Spleen (tissue), 11 donors: ENCODE results near the gene CSPG5. TPM values are rescaled to one million over a fixed set of nuclear protein-coding genes. Genes with fewer than 3 reads are reported as not detected.

Experiments
- DNase-seq: peaks from one replicate; pipeline ENCODE4 v3.0.0-alpha.2; 2020
- H3K27ac ChIP-seq, 8 donors: fragments of 200-600 bp; sonication (generic) in 7 of 8; 1 replicate in 4 of 8; 2 replicates in 4 of 8; pipeline versions ENCODE4 v1.5.0 to v1.8.0; 2016 to 2021; ENCODE audit warnings: inconsistent platforms in 4 of 8, mild to moderate bottlenecking in 4 of 8, moderate library complexity in 1 of 8
- H3K27me3 ChIP-seq, 7 donors: fragments of 200-600 bp; sonication (generic) in 6 of 7; replicated peaks in 1 of 7; 1 replicate in 4 of 7; 2 replicates in 3 of 7; pipeline versions ENCODE4 v1.5.0 to v1.8.0; 2016 to 2021; ENCODE audit warnings: inconsistent platforms in 3 of 7, mild to moderate bottlenecking in 1 of 7
- H3K36me3 ChIP-seq, 6 donors: fragments of 200-600 bp; sonication (generic) in 5 of 6; 1 replicate in 4 of 6; 2 replicates in 2 of 6; pipeline versions ENCODE4 v1.5.0 to v1.8.0; 2016 to 2021; ENCODE audit warnings: inconsistent platforms in 2 of 6
- H3K4me1 ChIP-seq, 6 donors: fragments of 200-600 bp; sonication (generic) in 5 of 6; 1 replicate in 3 of 6; 2 replicates in 3 of 6; pipeline versions ENCODE4 v1.5.0 to v1.8.0; 2016 to 2021; ENCODE audit warnings: inconsistent platforms in 3 of 6
- H3K4me3 ChIP-seq, 8 donors: fragments of 200-600 bp; sonication (generic) in 7 of 8; 1 replicate in 4 of 8; 2 replicates in 4 of 8; pipeline versions ENCODE4 v1.5.0 to v1.8.0; 2016 to 2021; ENCODE audit warnings: inconsistent platforms in 4 of 8, mild to moderate bottlenecking in 4 of 8, moderate library complexity in 2 of 8
- H3K9me3 ChIP-seq, 8 donors: fragments of 200-600 bp; sonication (generic) in 7 of 8; 1 replicate in 4 of 8; 2 replicates in 4 of 8; pipeline versions ENCODE4 v1.5.0 to v1.8.0; 2016 to 2021; ENCODE audit warnings: inconsistent platforms in 4 of 8
- POLR2A ChIP-seq, 3 donors: fragments of 450-650 bp; IDR thresholded peaks; one replicate each; pipeline ENCODE4 v1.5.1; 2017; ENCODE audit warnings: antibody characterized with exemption in 3 of 3, mild to moderate bottlenecking in 1 of 3
- POLR2AphosphoS5 ChIP-seq, 3 donors: sonication (generic); formaldehyde crosslinking; IDR thresholded peaks; one replicate each; pipeline ENCODE4 v1.5.1; 2017; ENCODE audit warnings: antibody characterized with exemption in 3 of 3
- WGBS, 5 donors: extraction: QIAGEN DNeasy Blood & Tissue Kit in 3 of 5; methylation state at CpG; one replicate each; pipeline versions ENCODE4 v1.1.5 to v1.1.7; 2013 to 2018; 5-methylcytosine and 5-hydroxymethylcytosine counted together
- intact Hi-C: fragments of 100-400 bp; cut with DNase I; formaldehyde crosslinking; loops from one replicate; pipeline ENCODE4 v1.15.0; 2023; ENCODE audit warnings: low total_unique reads
- polyA plus RNA-seq, 3 donors: library from polyadenylated mRNA; stranded (reverse); fragments of 200-250 nt; gene quantifications; one replicate each; pipeline ENCODE4 v1.2.1, GENCODE V29; 2013
- total RNA-seq, 7 donors: library from RNA; depleted of rRNA in 3 of 7; stranded (reverse); fragments of >200 nt in 3 of 7; fragmentation: NEBNext Ultra II Directional in 4 of 7; extraction: Animal tissue kit (Norgen Biotek cat#: 25700) in 4 of 7; gene quantifications; one replicate each; pipeline versions ENCODE4 v1.1.0 to v1.2.1, GENCODE V29; 2016 to 2021
- TF ChIP-seq, protein P1 (sequence below), 11 experiments: fragments of 200-600 bp in 7 of 11; fragments of 450-650 bp in 4 of 11; sonication (generic) in 4 of 11; IDR thresholded peaks in 8 of 11; conservative IDR thresholded peaks in 3 of 11; 1 replicate in 7 of 11; 2 replicates in 4 of 11; pipeline versions ENCODE4 v1.4.0 to v1.8.0; 2016 to 2021; ENCODE audit warnings: antibody characterized with exemption in 11 of 11, inconsistent platforms in 4 of 11, mild to moderate bottlenecking in 1 of 11
- donor health status: healthy with polysubstance abuse.
- donor health status: DM: no; HTN: no; CAD: no; lungs with moderate emphysema.
- donor health status: DM: no; HTN: no; CAD: no.
- donor health status: Bipolar disorder and iron deficiency.
- donor health status: healthy.
- donor health status: DM: no; HTN: no; CAD: no.
- donor health status: DM: yes; HTN: yes; CAD: no.

CSPG5 gene
- total and polyA plus RNA-seq, 10 donors, result 0.09 to 0.34 (median 0.19) TPM; not detected in 4

DNA sequence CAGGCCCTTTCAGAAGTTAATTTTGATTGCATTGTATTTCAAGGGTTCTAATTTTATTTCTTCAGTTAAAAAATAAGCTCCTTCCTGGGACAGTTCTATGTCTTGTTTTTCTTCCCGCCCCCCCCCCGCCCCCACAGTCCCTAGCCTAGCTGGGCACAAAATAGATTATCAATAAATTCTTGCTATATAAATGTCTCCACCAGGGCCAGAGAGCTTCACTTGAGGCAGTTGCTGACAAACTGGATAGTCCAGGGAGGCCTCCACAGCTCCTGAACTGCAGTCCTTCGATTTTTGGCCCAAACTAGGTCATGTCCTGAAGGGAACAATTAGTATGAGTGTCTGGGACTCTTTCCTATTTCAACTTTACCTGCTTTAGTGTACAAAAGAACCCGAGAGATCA lies 9.9 kb upstream of the CSPG5 start:
- peaks cover 0 to 90% (median 63%) of the 10 kb centered on the region in 6 donors for H3K36me3 ChIP-seq
- H3K4me3 ChIP-seq, result no peak overlapping the region
- H3K9me3 ChIP-seq, result no peaks in the 10 kb centered on the region
- intact Hi-C loops, result no loop called here
- TF ChIP-seq POLR2A (IDR thresholded peaks at IDR 0.05), result no peak
- no peak for TF ChIP-seq POLR2AphosphoS5 (IDR thresholded peaks at IDR 0.05)
- TF ChIP-seq, protein P1, sequence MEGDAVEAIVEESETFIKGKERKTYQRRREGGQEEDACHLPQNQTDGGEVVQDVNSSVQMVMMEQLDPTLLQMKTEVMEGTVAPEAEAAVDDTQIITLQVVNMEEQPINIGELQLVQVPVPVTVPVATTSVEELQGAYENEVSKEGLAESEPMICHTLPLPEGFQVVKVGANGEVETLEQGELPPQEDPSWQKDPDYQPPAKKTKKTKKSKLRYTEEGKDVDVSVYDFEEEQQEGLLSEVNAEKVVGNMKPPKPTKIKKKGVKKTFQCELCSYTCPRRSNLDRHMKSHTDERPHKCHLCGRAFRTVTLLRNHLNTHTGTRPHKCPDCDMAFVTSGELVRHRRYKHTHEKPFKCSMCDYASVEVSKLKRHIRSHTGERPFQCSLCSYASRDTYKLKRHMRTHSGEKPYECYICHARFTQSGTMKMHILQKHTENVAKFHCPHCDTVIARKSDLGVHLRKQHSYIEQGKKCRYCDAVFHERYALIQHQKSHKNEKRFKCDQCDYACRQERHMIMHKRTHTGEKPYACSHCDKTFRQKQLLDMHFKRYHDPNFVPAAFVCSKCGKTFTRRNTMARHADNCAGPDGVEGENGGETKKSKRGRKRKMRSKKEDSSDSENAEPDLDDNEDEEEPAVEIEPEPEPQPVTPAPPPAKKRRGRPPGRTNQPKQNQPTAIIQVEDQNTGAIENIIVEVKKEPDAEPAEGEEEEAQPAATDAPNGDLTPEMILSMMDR (IDR thresholded peaks at IDR 0.05 in 8 of 11, conservative IDR thresholded peaks at IDR 0.05 in 3 of 11), result no peak
- DNase-seq, result no peak
- no peaks in the 10 kb centered on the region for H3K27me3 ChIP-seq
- no peak overlapping the region for H3K27ac ChIP-seq
- WGBS, 5 donors, result 94 to 100% (median 98%) methylated on average over 4 of the region's 4 CpGs
- no peaks in the 10 kb centered on the region for H3K4me1 ChIP-seq

DNA sequence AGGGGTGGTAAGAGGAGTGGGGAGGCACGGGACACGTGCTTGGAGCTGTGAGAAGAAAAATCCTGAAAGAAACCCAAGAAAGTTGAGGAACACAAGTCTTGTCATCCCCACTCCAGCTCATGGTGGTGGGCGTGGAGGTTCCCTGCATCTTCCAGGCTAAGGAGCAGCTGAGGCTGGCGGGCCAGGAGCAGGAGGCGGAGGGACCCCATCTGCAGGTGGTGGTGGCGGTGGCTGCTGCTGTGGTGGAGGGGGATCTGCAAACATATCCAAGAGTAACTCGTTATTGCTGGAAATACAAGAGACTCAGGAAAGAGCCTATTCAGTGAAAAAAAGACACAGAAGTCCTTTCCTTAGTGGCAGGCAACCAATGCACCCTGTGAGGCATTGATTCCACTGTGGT lies 9.4 kb upstream of the CSPG5 start:
- H3K27ac ChIP-seq, result no peak overlapping the region
- H3K4me3 ChIP-seq, result no peak overlapping the region
- no peak for TF ChIP-seq POLR2A (IDR thresholded peaks at IDR 0.05)
- intact Hi-C loops, result no loop called here
- no peaks in the 10 kb centered on the region for H3K27me3 ChIP-seq
- H3K9me3 ChIP-seq, result no peaks in the 10 kb centered on the region
- DNase-seq, result no peak
- peaks cover 0 to 84% (median 59%) of the 10 kb centered on the region in 6 donors for H3K36me3 ChIP-seq
- H3K4me1 ChIP-seq, result no peaks in the 10 kb centered on the region
- WGBS, 5 donors, result 94 to 98% (median 94%) methylated on average over 7 of the region's 7 CpGs

DNA sequence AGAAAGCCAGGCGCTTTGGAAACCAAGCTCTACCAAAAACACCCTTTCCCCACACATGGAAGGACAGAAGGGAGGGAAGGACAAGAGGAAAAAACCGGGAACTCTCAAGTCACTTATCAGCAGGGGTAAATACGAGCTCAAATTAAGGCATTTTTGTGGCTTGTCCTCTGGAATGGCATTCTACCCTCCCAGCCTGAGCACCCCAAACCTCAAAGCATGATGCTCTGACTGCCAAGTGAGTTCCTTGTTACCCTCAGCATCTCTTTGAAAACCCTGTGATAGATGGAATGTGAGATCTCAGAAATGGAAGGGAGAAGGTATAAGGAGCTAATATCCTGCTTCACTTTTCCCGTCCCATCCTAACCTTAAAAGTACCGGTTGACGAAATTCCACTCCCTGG lies 8.1 kb upstream of the CSPG5 start:
- intact Hi-C loops, result no loop called here
- H3K27ac ChIP-seq, result no peak overlapping the region
- no peak for DNase-seq
- H3K4me1 ChIP-seq, result no peaks in the 10 kb centered on the region
- no peaks in the 10 kb centered on the region for H3K9me3 ChIP-seq
- no peaks in the 10 kb centered on the region for H3K27me3 ChIP-seq
- H3K36me3 ChIP-seq, result peaks cover 0 to 74% (median 54%) of the 10 kb centered on the region in 6 donors
- 95 to 98% (median 95%) methylated on average over 6 of the region's 6 CpGs for WGBS, 5 donors
- no peak overlapping the region for H3K4me3 ChIP-seq
- TF ChIP-seq, protein P1 (IDR thresholded peaks at IDR 0.05 in 8 of 11, conservative IDR thresholded peaks at IDR 0.05 in 3 of 11), result no peak
- TF ChIP-seq POLR2AphosphoS5 (IDR thresholded peaks at IDR 0.05), result no peak
- TF ChIP-seq POLR2A (IDR thresholded peaks at IDR 0.05), result no peak

DNA sequence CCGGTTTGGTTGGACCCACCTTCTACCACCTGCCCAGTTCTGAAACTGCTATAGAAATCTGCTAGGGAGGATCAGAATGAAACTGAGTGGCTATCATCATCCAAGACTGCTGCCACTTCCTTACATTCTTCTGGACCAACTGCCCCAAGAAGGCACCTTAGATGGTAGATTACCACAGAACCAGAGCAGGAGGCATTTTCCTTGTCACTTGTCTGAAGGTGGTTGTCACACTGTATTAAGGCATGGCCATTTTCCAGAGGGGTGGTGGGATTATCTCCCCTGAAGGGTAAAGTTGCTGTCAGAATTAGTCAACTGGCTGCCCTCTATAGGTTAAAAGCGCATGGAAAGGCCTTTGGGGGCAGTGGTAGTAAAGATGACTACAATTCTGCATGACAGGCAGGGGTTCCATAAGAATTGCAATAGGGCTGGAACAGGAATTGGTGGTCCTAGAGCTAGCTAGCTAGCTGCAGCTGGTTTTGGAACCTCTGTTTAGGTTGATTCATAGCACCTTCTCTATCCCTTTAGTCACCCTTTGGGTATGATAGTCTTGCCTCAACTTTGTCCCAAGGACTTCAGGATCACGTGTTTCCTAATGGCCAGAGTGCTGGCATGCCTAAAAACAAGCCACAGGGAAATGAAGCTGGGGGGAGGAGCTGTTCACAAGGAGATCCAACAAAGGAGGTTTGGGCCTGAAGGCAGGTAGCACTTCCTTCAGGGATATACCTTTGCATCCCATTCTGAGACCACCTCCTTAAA lies 4.8 kb upstream of the CSPG5 start:
- Histone ChIP-seq H3K27ac (no peak overlapping the region), H3K27me3 (peaks cover 0 to 25% (median 14%) of the 10 kb centered on the region in 7 donors), H3K4me3 (no peak overlapping the region), H3K4me1 (peaks cover 4 to 8% (median 6%) of the 10 kb centered on the region in 6 donors), H3K36me3 (peaks cover 0 to 42% (median 29%) of the 10 kb centered on the region in 6 donors), H3K9me3 (no peaks in the 10 kb centered on the region)
- 68 to 85% (median 83%) methylated on average over 3 of the region's 3 CpGs for WGBS, 5 donors
- TF ChIP-seq POLR2AphosphoS5 (IDR thresholded peaks at IDR 0.05), result no peak
- TF ChIP-seq POLR2A (IDR thresholded peaks at IDR 0.05), result no peak
- TF ChIP-seq, protein P1 (IDR thresholded peaks at IDR 0.05 in 8 of 11, conservative IDR thresholded peaks at IDR 0.05 in 3 of 11), result no peak
- intact Hi-C loops, result no loop called here
- no peak for DNase-seq
